HG02970 (cell line): ENCODE data around the gene SORBS1.

ENCODE experiments used
- ATAC-seq: cut with Tn5 transposase; IDR thresholded peaks from one replicate; pipeline ENCODE4 v1.9.1; 2021; ENCODE audit warnings: mild to moderate bottlenecking, moderate library complexity, moderate number of reproducible peaks; ENCODE audit not compliant: unreplicated experiment, low FRiP score

The SORBS1 gene

GRCh38 chr10:95517536-95518454 lies 43.4 kb downstream of the SORBS1 start:
- no peak for ATAC-seq

DNA sequence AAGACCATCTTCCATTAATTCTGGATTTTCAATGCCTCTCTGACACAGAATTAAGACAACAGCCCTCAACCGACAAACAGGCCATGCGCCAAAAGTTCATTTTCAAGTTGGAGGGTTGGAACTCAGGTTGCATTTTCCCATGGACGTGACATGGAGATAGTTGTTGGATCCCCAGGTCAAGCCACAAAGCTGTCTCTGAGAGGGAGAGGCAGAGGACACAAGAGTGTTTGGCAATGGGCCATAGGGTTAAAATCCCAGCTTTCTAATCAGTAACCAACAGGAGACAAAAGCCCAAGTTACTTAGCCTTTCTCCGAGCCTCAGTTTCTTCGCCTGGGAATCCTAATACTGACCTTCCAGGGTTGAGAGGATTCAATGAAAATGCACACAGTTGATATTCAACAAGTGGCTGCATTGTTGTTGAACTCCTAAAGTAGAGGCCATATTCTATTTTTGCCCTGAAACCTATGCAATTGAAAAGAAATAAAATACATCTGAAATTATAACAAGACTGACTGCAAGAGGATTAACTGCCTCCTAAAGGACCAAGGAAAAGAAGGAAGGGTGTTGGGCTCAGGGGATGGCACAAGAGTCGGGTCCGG lies 44.3 kb downstream of the SORBS1 start:
- ATAC-seq = no peak

DNA sequence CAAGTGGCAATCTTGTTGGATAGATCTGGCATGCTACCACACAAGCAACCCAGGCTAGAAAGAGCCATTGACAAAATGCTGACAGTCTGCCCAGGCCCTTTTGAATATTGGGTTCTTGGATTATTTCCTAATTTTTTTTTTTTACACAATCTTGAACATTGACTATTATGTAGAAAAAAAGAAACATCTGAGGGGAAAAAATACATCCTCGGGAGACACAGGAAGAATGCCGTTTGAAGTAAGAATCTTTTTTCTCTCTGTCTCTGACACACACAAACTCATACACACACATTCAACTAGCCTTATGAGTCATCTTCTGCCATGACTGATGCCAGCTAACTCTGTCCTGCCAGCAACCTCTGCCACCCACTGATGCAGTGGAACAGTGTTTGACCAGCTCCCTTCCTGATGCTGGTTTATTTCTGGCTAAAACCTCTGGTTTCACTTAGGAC lies 47.2 kb downstream of the SORBS1 start:
- ATAC-seq = no peak

DNA sequence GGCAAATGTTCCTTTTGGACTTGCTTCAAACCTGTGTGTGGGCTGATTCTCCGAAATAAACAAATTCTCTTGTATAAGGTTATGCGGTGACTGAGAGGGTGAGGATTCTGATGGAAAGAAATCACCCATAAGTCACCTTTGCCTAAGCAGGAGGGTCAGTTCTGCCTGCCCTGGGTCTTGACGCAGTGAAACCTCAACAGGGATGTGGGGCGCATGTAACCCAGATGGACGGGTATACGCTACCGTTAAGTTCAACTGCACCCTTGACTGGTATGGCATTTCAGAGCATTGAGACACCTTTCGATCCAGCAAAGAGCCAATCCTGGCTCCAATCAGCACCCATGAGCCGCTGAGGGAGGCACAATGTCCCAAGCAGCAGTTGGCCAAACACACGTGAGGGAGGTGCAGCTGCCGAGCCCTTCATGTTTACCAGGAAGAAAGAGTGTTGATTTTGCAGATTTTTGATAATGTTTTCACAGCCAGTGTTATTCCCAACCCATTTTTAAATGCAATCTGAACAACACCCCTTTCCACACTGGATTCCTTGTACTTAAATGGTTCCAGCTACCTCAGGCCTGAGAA lies 48.1 kb downstream of the SORBS1 start:
- ATAC-seq = no peak

- ATAC-seq = no peak
These were observed 49.9 kb downstream of the SORBS1 start for GRCh38 chr10:95511314-95511713.

DNA sequence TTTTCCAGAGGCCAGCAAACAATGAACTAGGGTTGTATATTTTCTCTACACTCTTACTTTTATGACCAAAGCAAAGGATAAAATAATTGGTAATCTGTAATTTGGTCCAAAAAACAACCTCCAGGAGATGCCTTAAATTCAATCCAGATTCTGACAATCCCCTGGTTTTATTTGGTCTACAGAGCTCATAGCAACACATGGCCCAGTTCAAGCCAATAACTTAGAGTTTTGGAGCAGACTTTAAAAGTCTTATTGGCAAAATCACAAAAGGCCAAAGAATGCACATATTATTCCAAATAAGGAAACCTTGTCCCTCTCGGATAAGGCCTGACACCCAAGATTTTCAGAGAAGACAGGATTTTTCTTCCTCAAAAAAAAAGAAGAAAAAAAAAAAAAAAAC lies 51.9 kb downstream of the SORBS1 start:
- ATAC-seq = no peak

DNA sequence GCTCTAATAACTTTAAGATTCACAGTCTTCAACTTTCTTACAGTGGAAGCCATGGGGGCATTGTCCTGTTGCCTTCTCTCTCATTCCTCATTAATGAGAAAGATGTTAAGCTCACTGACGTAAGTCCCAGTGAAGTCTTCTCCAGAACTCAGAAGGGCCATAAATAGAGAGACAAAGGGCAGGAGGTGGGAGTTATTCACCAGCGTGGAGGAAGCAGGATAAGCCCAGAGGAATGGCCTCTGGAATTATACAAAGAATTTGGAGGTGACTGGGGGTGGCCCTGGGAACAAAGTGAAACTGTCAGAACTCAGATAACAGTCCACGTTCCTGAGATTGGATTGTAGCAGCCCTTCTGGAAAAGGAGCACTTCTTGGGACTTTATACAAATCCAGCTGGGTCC lies 52.4 kb downstream of the SORBS1 start:
- no peak for ATAC-seq

DNA sequence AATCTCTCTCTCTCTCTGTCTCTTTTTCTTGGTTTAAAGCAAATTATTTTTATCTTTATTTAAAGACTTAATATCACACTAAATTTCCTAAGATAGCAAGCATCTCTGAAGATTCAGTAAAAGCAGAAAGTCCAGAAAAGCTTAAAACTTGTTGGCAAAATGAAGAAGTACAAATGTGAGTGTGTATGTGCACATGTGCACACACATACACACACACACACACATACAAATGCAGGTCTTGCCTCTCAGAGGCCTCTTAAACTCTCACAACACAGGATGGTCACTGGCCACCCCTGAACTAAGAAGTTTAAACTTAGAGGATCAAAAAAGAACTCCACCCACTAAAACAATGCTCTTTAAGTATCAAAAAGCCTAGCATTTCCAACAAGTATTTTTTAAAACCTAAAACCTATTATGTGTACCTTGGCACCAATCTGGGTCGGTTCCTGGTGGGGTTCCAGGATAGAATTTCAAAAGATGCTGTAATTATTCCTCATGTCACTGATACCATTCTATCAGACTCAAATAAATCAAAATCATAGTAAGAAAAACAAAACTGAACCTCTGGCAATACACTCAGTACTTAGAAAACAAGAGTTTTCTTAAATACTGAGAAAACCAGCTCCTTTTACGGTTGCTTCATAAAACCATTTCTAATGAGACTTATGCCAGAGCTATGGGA lies 55.0 kb downstream of the SORBS1 start:
- no peak for ATAC-seq

DNA sequence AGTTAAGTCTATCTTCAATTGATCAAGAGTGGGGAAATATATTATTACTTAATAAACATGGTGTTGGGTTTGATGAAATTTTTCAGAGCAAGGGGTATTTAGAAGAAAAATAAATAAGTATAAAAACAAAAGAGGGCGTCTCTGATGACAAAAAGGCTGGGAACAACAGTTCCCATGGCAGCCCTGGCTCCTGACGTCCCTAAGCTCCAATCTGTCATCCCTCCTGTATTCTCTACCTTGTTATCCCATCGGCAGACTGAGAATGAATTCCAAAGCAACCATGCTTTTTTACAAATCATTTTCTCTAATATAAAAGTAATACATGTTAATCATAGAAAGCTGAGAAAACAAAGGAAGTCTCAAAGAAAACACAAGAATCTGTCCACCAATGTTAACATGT lies 55.5 kb downstream of the SORBS1 start:
- no peak for ATAC-seq

GRCh38 chr10:95505084-95505610 lies 56.0 kb downstream of the SORBS1 start:
- no peak for ATAC-seq

GRCh38 chr10:95504246-95504691 lies 56.9 kb downstream of the SORBS1 start:
- no peak for ATAC-seq

DNA sequence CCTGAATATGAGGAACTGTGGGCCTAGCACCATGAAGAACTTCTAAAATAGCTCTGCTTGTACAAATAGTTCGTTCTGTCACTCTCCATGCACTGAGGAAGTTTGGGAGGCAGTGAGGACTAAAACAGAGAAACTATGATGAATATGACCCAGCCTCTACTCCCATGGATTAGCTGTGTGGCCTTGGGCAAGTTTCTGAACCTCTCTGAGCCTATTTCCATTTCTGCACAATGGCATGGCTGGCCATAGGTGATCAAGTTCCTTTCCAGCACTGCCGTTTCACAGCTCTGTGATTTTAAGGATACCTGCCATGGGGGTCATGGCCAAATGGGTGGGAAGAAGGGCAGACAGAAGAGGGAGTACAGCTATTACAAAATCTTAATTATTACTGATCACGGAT lies 57.6 kb downstream of the SORBS1 start:
- no peak for ATAC-seq

GRCh38 chr10:95503001-95503400 lies 58.2 kb downstream of the SORBS1 start:
- ATAC-seq = no peak

DNA sequence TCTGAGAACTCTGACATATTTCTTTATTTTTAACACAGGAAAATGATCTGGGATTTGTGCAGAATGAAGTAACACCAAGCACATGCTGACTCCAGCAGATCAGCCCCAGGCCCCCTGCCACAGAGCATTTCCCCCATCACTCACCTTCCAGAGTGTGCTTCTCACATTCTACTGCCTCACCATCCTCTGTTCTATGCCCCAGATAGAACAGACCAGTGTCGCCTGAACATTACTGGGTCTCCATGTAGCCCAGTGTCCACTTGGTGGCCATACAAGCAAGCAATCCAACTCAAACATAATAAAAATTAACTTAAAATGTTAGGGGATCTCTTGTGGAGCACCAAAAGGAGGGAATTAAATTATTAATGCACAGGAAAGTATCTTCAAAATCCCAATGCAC lies 58.8 kb downstream of the SORBS1 start:
- no peak for ATAC-seq

GRCh38 chr10:95501203-95502094 lies 59.7 kb downstream of the SORBS1 start:
- no peak for ATAC-seq

GRCh38 chr10:95500649-95501048 lies 60.5 kb downstream of the SORBS1 start:
- no peak for ATAC-seq

DNA sequence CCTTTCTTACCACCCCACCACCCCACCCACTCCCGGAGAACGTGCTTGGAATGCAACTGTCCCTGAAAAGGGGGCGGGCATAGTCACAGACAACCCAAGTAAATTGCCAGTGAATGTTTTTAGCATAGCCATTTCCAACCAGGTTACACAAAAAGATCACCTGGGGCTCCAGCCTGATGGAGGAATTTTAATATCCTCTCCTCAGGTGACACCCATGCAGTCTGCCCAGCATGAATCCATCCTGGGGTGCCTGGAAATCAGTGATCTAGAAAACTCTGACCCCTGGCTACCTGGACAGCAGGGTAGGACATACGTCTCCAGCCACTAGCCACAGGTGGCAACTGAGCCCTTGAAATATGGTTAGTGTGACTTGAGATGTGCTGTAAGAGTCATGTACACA lies 61.1 kb downstream of the SORBS1 start:
- no peak for ATAC-seq

DNA sequence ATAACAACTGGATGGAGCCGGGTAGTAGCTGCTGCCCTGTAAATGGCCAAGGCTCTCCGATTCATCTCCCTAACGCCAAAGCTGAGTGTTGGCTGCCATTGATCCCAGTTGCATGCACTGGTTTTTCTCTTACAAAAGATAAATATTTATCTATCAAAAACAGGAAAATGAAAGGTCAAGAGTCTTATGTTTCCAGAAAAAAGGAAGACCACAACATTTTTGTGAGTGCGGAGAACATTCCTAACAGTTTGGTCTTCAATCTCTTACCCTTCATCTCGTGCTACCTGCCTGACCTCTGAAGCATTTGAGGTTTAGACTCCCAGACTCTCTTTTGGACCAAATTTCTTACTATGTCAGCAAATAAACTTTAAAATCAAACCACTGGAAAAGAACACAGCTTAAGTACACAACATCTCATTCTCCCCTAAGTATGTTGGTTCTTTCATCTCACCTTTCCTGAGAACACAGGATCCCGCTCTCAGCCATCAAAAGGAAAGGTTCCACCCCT lies 61.6 kb downstream of the SORBS1 start:
- ATAC-seq = no peak

GRCh38 chr10:95496951-95497350 lies 64.2 kb downstream of the SORBS1 start:
- ATAC-seq = no peak
